ENCODE measurements around the gene RAP2C.
A peak's percentile ranks its signal among the peaks of the same experiment; 100 is the strongest.

The RAP2C gene

GRCh38 chrX:132219343-132219768 lies at the start of gene RAP2C:
RAP2C (minus strand) TSS chrX:132219447; CDS start chrX:132217268, 2,179 bp downstream.
- DNase-seq (ENCODE audit: extremely low read depth in 1 of 2, low read depth in 1 of 2): peak in 1 of 2 donors; percentile 43

GRCh38 chrX:132267392-132267791 lies 48.1 kb upstream of the RAP2C start:
- no peak for DNase-seq (ENCODE audit: extremely low read depth in 1 of 2, low read depth in 1 of 2)

GRCh38 chrX:132266583-132267355 lies 47.5 kb upstream of the RAP2C start:
- DNase-seq (ENCODE audit: extremely low read depth in 1 of 2, low read depth in 1 of 2): peak in 1 of 2 donors; percentile 3

GRCh38 chrX:132263127-132263526 lies 43.9 kb upstream of the RAP2C start:
- DNase-seq (ENCODE audit: extremely low read depth in 1 of 2, low read depth in 1 of 2): no peak

- DNase-seq (ENCODE audit: extremely low read depth in 1 of 2, low read depth in 1 of 2): no peak
Observed at GRCh38 chrX:132258509-132258908, 39.3 kb upstream of the RAP2C start.

GRCh38 chrX:132257116-132257515 lies 37.9 kb upstream of the RAP2C start:
- DNase-seq (ENCODE audit: extremely low read depth in 1 of 2, low read depth in 1 of 2): no peak

GRCh38 chrX:132236121-132236520 lies 16.9 kb upstream of the RAP2C start:
- DNase-seq (ENCODE audit: extremely low read depth in 1 of 2, low read depth in 1 of 2): no peak

GRCh38 chrX:132235488-132235887 lies 16.2 kb upstream of the RAP2C start:
- DNase-seq (ENCODE audit: extremely low read depth in 1 of 2, low read depth in 1 of 2): no peak

GRCh38 chrX:132231587-132231986 lies 12.3 kb upstream of the RAP2C start:
- no peak for DNase-seq (ENCODE audit: extremely low read depth in 1 of 2, low read depth in 1 of 2)

- no peak for DNase-seq (ENCODE audit: extremely low read depth in 1 of 2, low read depth in 1 of 2)
Observed at GRCh38 chrX:132227383-132228112, 8.3 kb upstream of the RAP2C start.

- no peak for DNase-seq (ENCODE audit: extremely low read depth in 1 of 2, low read depth in 1 of 2)
Observed at GRCh38 chrX:132226169-132226568, 6.9 kb upstream of the RAP2C start.

- DNase-seq (ENCODE audit: extremely low read depth in 1 of 2, low read depth in 1 of 2): peak in 1 of 2 donors; percentile 65
Observed at GRCh38 chrX:132218100-132218812, 991 bp downstream of the RAP2C start.

- peak in 1 of 2 donors; percentile 72 for DNase-seq (ENCODE audit: extremely low read depth in 1 of 2, low read depth in 1 of 2)
Observed at GRCh38 chrX:132217203-132218073, 1.8 kb downstream of the RAP2C start.

GRCh38 chrX:132216806-132217202 lies 2.4 kb downstream of the RAP2C start:
- no peak for DNase-seq (ENCODE audit: extremely low read depth in 1 of 2, low read depth in 1 of 2)

- DNase-seq (ENCODE audit: extremely low read depth in 1 of 2, low read depth in 1 of 2): no peak
Observed at GRCh38 chrX:132216283-132216682, 3.0 kb downstream of the RAP2C start.

- no peak for DNase-seq (ENCODE audit: extremely low read depth in 1 of 2, low read depth in 1 of 2)
Observed at GRCh38 chrX:132214518-132214917, 4.7 kb downstream of the RAP2C start.

GRCh38 chrX:132209527-132209926 lies 9.7 kb downstream of the RAP2C start:
- no peak for DNase-seq (ENCODE audit: extremely low read depth in 1 of 2, low read depth in 1 of 2)

- no peak for DNase-seq (ENCODE audit: extremely low read depth in 1 of 2, low read depth in 1 of 2)
Observed at GRCh38 chrX:132208422-132208821, 10.8 kb downstream of the RAP2C start.

- DNase-seq (ENCODE audit: extremely low read depth in 1 of 2, low read depth in 1 of 2): no peak
Observed at GRCh38 chrX:132207996-132208395, 11.3 kb downstream of the RAP2C start.

GRCh38 chrX:132206259-132206658 lies 13.0 kb downstream of the RAP2C start:
- DNase-seq (ENCODE audit: extremely low read depth in 1 of 2, low read depth in 1 of 2): no peak

GRCh38 chrX:132204629-132205028 lies 14.6 kb downstream of the RAP2C start:
- DNase-seq (ENCODE audit: extremely low read depth in 1 of 2, low read depth in 1 of 2): no peak

All from stimulated activated CD8-positive, alpha-beta memory T cell treated with anti-CD3 and anti-CD28 coated beads, Interleukin-7, amount 100 ng/mL, for 48 hours (primary cell).